Measurements from ENCODE around the gene SEL1L2.

Gene SEL1L2

DNA sequence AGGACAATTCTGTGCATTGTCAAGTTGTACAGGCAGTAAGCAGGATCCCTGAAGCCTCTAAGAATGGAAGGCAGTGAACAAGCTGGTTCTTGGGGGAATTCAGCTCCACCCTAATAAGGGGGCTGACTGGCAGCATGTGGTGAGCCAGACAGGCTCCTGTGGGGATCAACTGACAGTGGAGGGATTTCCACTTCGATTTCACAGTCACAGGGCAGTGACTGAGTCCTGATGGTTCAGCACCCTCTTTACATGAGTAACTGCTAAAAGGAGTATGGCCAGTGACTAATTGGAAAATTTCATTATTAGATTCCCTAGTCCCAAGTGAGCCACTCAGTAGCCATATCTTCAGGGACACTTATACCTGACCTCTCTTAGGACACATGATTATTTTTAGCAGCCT lies 127.2 kb downstream of the SEL1L2 start:
- DNase-seq: no peak

GRCh38 chr20:13862245-13862644 lies 128.2 kb downstream of the SEL1L2 start:
- DNase-seq: no peak

DNA sequence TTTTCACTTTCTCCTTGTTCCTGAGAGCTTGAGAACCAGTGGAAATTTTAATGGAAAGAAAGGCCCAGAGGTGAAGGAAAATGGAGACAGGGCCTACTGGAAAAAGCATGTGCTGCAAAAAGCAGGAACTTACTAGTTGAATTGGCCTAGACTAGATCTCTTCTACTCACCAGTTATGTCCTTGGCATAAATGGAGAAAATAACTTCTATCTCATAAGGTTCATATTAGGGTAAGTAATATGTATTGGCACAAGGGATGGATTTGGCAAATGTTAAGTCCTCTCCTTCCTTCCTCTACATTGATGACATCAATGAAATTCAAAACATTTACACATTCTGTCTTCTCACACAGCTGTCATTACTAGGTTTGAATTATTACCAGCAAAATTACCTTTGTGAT lies 131.5 kb downstream of the SEL1L2 start:
- DNase-seq: no peak

DNA sequence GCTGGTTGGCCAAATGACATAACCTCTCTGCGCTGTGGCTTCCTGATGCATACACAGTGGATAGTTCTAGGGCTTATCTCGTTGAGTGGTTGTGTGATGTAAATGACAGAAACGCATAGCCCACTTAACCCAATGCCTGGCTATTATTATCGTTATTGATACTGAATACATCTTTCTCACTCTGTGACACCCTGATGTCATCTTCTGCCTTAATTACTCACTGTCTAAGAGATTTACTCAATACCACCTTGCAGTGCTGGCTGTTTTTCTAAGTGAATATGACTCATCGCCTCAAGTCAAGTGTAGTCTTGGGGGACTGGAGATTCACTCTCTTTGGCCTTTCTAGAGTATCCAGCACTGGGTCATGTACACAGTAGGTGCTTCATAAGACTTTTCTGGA lies 132.0 kb downstream of the SEL1L2 start:
- no peak for DNase-seq

GRCh38 chr20:13857961-13858360 lies 132.5 kb downstream of the SEL1L2 start:
- DNase-seq: no peak

- DNase-seq: no peak
These were observed 133.1 kb downstream of the SEL1L2 start for GRCh38 chr20:13857304-13857703.

GRCh38 chr20:13856354-13856753 lies 134.1 kb downstream of the SEL1L2 start:
- DNase-seq: no peak

GRCh38 chr20:13855613-13856012 lies 134.8 kb downstream of the SEL1L2 start:
- no peak for DNase-seq

DNA sequence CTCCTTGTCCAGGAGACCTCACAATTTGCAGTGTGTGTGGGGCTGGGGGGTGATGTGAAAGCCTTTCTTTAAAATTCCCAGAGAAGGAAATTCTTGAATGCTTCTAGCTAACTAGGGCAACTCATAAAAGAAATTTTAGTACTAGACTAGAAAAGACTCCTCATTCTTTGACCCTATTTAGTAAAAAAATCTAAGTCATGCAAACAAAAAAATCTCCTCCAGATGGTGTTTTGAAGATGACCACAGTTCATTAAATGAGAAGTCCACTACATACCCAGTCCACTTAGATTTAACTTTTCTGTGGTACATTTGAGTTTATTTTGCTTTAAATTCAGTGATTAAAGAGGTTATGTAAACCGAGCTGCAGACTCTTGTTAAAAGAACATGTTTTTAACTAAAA lies 138.1 kb downstream of the SEL1L2 start:
- DNase-seq: no peak

- no peak for DNase-seq
These were observed 139.1 kb downstream of the SEL1L2 start for GRCh38 chr20:13851279-13851678.

DNA sequence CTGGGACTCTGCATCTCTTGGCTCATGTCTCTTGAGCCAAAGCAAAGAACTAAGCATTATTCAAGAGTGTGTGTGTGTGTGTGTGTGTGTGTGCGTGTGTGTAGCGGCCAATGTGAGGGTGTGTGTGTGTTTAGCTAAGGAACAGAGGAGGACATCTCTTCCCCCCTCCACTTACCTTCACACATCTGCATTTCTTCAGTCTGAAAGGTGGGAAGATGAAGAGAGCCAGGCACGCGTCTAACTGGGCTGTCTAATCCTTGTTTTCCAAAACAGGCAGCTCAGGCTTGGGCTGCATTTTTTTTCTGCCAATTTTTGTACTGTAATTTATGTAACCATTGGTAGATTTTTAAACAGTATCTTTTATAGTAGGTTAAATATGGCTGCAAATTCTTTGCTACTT lies 146.1 kb downstream of the SEL1L2 start:
- no peak for DNase-seq

DNA sequence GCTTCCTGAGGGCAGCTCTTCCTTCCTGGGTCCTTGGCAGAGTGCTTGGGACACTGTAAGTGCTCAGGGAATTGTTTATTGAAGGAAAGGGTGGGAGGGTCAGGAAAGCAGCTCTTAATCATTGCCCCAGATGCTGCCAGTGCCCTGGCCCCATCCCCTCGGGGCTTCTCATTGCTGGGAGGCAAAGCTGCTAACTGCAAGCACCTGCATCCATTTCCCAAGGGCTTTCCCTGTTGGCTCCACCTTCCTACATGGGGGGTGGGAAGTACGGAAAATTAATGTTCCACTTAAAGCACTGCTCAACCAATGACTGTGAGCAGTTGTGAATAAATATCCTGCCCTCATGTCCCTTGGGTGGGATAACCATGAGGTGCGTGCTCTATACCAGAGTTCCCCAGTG lies 149.2 kb downstream of the SEL1L2 start:
- DNase-seq: no peak

DNA sequence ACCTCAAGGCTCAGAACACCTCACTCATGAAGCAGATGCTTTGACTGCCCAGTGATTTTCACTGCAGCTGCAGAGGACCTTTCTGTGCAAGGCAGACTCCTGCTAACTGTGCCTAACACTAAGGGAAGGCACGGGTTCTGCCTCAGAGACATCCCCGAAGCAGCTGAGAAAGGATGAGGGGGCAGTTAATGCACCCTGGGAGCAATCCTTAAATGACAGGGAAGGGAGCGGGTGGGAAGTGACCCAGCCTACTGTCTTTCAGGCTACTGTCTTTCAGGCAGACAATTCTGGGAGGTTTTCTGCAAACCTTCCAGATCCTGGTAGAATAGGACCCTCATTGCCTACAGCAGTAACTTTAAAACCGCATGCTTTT lies 150.3 kb downstream of the SEL1L2 start:
- no peak for DNase-seq

DNA sequence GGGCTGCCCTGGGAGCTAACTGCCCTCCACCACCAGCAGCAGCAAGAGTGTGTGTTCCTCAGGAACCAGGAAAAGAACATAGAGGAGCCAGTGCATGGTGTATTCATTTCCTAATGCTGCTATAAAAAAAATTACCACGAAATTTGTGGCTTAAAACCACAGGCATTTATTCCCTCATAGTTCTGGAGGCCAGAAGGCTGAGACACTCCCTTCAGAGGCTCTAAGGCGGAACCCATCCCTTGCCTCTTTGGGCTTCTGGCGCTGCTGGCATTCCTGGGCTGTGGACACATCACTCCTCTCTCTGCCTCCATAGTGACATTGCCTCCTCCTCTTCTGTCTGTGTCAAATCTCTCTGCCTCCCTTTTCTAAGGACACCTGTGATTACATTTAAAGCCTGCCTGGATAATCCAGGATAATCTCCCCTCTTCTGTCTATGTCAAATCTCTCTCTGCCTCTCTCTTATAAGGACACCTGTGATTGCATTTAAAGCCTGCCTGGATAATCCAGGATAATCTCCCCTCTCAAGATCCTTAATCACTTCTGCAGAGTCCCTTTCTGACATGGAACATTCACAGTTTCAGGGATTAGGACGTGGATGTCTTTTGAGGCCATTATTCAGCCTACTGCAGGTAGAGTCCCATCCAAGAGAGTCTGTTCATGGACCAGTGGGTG lies 150.9 kb downstream of the SEL1L2 start:
- no peak for DNase-seq

DNA sequence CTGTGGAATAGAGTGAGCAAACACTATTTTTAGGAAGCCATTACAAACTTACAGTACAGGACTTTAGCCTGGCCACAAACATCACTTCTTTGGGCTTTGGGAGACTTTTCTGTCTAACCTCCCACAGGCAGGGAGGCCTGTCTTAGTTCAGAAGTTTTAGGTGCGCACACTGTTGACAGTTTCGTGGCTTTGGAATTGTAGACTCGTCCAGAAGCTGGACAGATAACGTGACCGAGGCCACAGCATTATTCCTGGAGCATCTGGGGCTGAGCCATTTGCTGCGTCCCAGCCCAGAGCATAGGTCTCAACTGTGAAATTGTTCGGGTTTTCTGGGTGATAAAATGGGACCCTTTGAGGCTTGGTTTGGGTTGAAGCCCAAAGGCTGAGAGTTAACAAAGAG lies 151.8 kb downstream of the SEL1L2 start:
- DNase-seq: no peak

DNA sequence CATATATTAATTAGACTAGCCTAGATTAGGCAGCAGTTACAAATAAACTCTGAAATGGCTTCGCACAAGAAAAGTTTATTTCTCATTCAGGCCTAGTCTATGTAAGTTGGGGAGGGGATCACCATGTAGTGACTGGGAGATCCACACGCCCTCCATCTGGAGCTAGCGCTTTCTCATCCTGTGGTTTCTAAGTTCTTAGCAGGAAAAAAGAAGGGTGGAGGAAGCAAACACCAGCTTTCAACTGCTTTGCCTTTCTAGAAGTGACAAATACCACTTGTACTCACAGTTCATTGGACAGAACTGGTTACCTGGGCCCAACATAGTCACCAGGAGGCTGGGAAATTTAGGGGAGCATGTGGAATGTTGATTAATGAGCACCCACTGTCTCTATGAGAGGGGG lies 158.9 kb downstream of the SEL1L2 start:
- DNase-seq: no peak

GRCh38 chr20:13825465-13825864 lies 164.9 kb downstream of the SEL1L2 start:
- DNase-seq: no peak

- DNase-seq: no peak
These were observed 166.0 kb downstream of the SEL1L2 start for GRCh38 chr20:13824459-13824858.

- DNase-seq: no peak
These were observed 168.0 kb downstream of the SEL1L2 start for GRCh38 chr20:13822459-13822858.

DNA sequence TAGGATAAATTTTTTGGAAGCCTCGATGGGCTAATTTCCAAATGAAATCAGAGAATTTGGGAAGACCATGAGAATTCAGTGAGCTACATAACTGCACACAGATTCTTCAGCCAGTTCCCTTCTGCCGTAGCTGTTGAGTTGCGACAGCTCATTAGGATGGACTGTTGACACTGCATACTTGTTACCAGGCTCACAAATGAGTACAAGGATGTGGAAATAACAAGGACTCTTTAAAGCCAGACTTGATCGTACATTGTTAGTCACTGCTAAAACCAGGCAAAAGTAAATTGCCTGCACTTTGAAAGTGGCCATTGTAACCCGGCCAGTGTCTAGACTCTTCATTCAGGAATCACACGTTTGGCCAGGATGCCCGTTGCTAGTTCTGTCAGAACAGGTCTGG lies 168.5 kb downstream of the SEL1L2 start:
- no peak for DNase-seq

DNA sequence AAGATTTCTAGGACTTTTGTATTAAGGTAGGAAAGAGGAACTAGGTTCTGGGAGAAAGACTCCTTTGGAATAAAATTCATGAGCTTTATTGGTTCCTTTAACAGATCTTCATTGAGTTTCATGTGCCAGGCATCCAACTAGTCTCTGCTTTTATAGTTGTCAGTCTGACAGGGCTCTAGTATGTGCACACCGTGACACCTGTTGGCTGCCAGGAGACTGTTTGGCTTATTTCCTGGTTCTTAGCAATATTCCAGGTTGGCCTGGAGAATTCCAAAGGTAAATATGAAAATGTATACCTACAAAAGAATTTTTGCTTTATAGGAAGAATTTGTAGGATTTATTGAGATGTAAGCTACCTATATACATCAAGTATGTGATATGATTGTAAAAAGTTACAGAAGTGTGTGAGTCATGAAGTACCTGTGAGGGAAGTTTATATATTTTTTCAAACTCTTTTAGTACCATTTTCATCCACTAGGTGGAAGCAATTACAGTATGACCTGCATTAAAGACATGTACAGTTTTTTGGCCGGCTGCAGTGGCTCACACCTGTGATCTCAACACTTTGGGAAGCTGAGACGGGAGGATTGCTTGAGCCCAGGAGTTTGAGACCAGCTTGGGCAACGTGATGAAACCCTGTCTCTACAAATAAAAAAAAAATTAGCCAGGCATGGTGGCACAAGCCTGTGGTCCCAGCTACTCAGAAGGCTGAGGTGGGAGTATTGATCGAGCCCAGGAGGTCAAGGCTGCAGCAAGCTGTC lies 170.3 kb downstream of the SEL1L2 start:
- no peak for DNase-seq

GRCh38 chr20:13817342-13817741 lies 173.1 kb downstream of the SEL1L2 start:
- DNase-seq: no peak

DNA sequence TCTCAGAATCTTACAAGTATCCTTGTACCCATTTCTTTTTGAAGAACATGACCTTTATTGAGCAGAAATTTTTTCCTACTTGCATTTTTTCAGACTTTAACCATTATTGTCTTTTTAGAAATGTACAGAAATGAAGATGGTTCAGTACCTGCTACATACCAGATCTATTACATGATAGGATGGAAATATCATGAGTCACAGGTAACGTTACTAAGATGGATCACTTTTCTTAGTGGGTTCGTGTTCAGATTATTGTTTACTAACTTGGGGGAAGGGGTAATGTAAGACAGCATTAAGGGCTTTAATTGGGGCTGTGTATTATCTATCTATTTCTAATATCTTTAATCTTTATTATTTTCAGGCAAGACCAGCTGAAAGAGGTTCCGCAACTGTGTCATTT lies 173.7 kb downstream of the SEL1L2 start:
- no peak for DNase-seq

GRCh38 chr20:13814672-13815071 lies 175.7 kb downstream of the SEL1L2 start:
- no peak for DNase-seq

GRCh38 chr20:13813910-13814309 lies 176.5 kb downstream of the SEL1L2 start:
- DNase-seq: no peak

Measured in GDM1 (cell line).